ENCODE data around the gene PARP8. TPM values are rescaled to one million over a fixed set of nuclear protein-coding genes. Genes with fewer than 3 reads are reported as not detected.

Gene PARP8, protein sequence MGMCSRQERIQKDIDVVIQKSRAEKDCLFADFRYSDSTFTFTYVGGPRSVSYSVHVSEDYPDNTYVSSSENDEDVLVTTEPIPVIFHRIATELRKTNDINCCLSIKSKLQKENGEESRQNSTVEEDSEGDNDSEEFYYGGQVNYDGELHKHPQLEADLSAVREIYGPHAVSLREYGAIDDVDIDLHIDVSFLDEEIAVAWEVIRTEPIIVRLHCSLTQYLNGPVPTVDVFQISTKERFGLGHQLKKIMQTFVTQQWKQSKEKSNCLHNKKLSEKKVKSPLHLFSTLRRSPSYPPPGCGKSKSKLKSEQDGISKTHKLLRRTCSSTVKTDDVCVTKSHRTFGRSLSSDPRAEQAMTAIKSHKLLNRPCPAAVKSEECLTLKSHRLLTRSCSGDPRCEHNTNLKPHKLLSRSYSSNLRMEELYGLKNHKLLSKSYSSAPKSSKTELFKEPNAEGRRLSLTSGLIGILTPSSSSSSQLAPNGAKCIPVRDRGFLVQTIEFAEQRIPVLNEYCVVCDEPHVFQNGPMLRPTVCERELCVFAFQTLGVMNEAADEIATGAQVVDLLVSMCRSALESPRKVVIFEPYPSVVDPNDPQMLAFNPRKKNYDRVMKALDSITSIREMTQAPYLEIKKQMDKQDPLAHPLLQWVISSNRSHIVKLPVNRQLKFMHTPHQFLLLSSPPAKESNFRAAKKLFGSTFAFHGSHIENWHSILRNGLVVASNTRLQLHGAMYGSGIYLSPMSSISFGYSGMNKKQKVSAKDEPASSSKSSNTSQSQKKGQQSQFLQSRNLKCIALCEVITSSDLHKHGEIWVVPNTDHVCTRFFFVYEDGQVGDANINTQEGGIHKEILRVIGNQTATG
- total RNA-seq: 19.0 TPM

GRCh38 chr5:50666261-50667022 is at the start of gene PARP8:
TSS of gene PARP8 (plus strand) at chr5:50666637. CDS start at chr5:50667096, 459 bp downstream.

Other genes starting within 250 kb of the PARP8 start
- 17.9 TPM for gene EMB, start 225.3 kb upstream of the PARP8 start, total RNA-seq

Measured in camera-type eye (tissue), 1 donor.